ENCODE data around the gene FAM181A. TPM values are rescaled to one million over a fixed set of nuclear protein-coding genes. Genes with fewer than 3 reads are reported as not detected.

Gene FAM181A
- total and polyA plus RNA-seq, 10 donors: not detected

GRCh38 chr14:93965287-93965821, 38.2 kb downstream of the FAM181A start:
- intact Hi-C loops (cut with DNase I; ENCODE audit: low total_unique reads): no loop called here
- Histone ChIP-seq H3K4me3 (no peak overlapping the region), H3K36me3 (no peaks in the 10 kb centered on the region), H3K27ac (peak overlapping the region in 6 of 8 donors; percentile 32 to 92 (median 56)), H3K9me3 (no peaks in the 10 kb centered on the region), H3K27me3 (replicated peaks in 1 of 7) (no peaks in the 10 kb centered on the region), H3K4me1 (peaks cover 58 to 97% (median 84%) of the 10 kb centered on the region in 6 donors)
- no peak for DNase-seq
- WGBS, 5 donors: 76 to 87% (median 81%) methylated on average over 3 of the region's 3 CpGs
- TF ChIP-seq POLR2AphosphoS5 (IDR thresholded peaks at IDR 0.05) (no peak), POLR2A (IDR thresholded peaks at IDR 0.05) (no peak), CTCF (IDR thresholded peaks at IDR 0.05 in 8 of 11, conservative IDR thresholded peaks at IDR 0.05 in 3 of 11) (no peak)

GRCh38 chr14:93965946-93966474, 38.9 kb downstream of the FAM181A start:
- 74 to 86% (median 80%) methylated on average over 3 of the region's 3 CpGs for WGBS, 5 donors

GRCh38 chr14:93967637-93968250, 40.6 kb downstream of the FAM181A start:
- WGBS, 5 donors: 47 to 60% (median 52%) methylated on average over 10 of the region's 10 CpGs
- no peak for DNase-seq
- no peak for TF ChIP-seq POLR2A (IDR thresholded peaks at IDR 0.05)
- TF ChIP-seq POLR2AphosphoS5 (IDR thresholded peaks at IDR 0.05): no peak
- TF ChIP-seq CTCF (IDR thresholded peaks at IDR 0.05 in 8 of 11, conservative IDR thresholded peaks at IDR 0.05 in 3 of 11): no peak
- H3K27ac ChIP-seq: peak overlapping the region in 6 of 8 donors; percentile 29 to 92 (median 59)
- no peaks in the 10 kb centered on the region for H3K36me3 ChIP-seq
- H3K9me3 ChIP-seq: no peaks in the 10 kb centered on the region
- intact Hi-C loops (cut with DNase I; ENCODE audit: low total_unique reads): no loop called here
- no peak overlapping the region for H3K4me3 ChIP-seq
- H3K27me3 ChIP-seq (replicated peaks in 1 of 7): no peaks in the 10 kb centered on the region
- peaks cover 52 to 94% (median 75%) of the 10 kb centered on the region in 6 donors for H3K4me1 ChIP-seq

More at GRCh38 chr14:93965946-93966474, 38.9 kb downstream of the FAM181A start:
- no peaks in the 10 kb centered on the region for H3K9me3 ChIP-seq
- peaks cover 59 to 97% (median 84%) of the 10 kb centered on the region in 6 donors for H3K4me1 ChIP-seq
- no peaks in the 10 kb centered on the region for H3K36me3 ChIP-seq
- no peaks in the 10 kb centered on the region for H3K27me3 ChIP-seq (replicated peaks in 1 of 7)
- DNase-seq: no peak
- H3K27ac ChIP-seq: peak overlapping the region in 6 of 8 donors; percentile 32 to 92 (median 56)
- intact Hi-C loops (cut with DNase I; ENCODE audit: low total_unique reads): no loop called here
- TF ChIP-seq POLR2A (IDR thresholded peaks at IDR 0.05) (no peak), POLR2AphosphoS5 (IDR thresholded peaks at IDR 0.05) (no peak), CTCF (IDR thresholded peaks at IDR 0.05 in 8 of 11, conservative IDR thresholded peaks at IDR 0.05 in 3 of 11) (no peak)
- no peak overlapping the region for H3K4me3 ChIP-seq

Data from spleen (tissue), 11 donors.